Measurements from ENCODE around the gene LILRB5. TPM values are rescaled to one million over a fixed set of nuclear protein-coding genes. Genes with fewer than 3 reads are reported as not detected.
"Not testable (repeated sequence)": the region's sequence is repeated elsewhere in the genome, so short reads cannot be mapped to it uniquely, and the experiment has no call there.

Gene LILRB5
- total RNA-seq, 4 donors from 2014 or later = 8.3 to 10.7 (median 9.1) TPM

GRCh38 chr19:54287456-54287855 is 30.4 kb upstream of the LILRB5 start:
- no peaks in the 10 kb centered on the region for H3K4me1 ChIP-seq
- 55 to 67% methylated on average over 4 of the region's 4 CpGs for WGBS, 2 donors (ENCODE audit: low coverage in 1 of 2)
- in situ Hi-C loops (cut with MboI; ENCODE audit: low pct_ligation_motif_present in 1 of 4, low pct_unique_long_range_greater_than_20kb in 1 of 4, low sequenced_read_pairs in 3 of 4) = no loop called here
- TF ChIP-seq EP300 (IDR thresholded peaks at IDR 0.05; ENCODE audit: low read depth) = no peak
- TF ChIP-seq CTCF (IDR thresholded peaks at IDR 0.05) = no peak
- no peak for TF ChIP-seq POLR2A (IDR thresholded peaks at IDR 0.05)
- no peak for TF ChIP-seq POLR2AphosphoS5 (IDR thresholded peaks at IDR 0.05)
- no peak for DNase-seq
- H3K27me3 ChIP-seq = no peaks in the 10 kb centered on the region
- no peaks in the 10 kb centered on the region for H3K36me3 ChIP-seq
- intact Hi-C loops (cut with DNase I; ENCODE audit: low total_unique reads) = no loop called here
- no peak overlapping the region for H3K4me3 ChIP-seq
- H3K9me3 ChIP-seq = no peaks in the 10 kb centered on the region
- no peak overlapping the region for H3K27ac ChIP-seq

- intact Hi-C loops (cut with DNase I; ENCODE audit: low total_unique reads); H3K27ac ChIP-seq; DNase-seq; H3K4me1 ChIP-seq; H3K9me3 ChIP-seq; H3K4me3 ChIP-seq; H3K27me3 ChIP-seq; in situ Hi-C loops (cut with MboI; ENCODE audit: low pct_ligation_motif_present in 1 of 4, low pct_unique_long_range_greater_than_20kb in 1 of 4, low sequenced_read_pairs in 3 of 4); H3K36me3 ChIP-seq: not testable (repeated sequence)
- WGBS, 2 donors (ENCODE audit: low coverage in 1 of 2) = 53% methylated on average over 3 of the region's 10 CpGs; no CpG with 5 or more reads in 1 of the 2 donors
Measured at GRCh38 chr19:54286283-54286682, 29.2 kb upstream of the LILRB5 start.

GRCh38 chr19:54285427-54286056 is 28.5 kb upstream of the LILRB5 start:
- in situ Hi-C loops (cut with MboI; ENCODE audit: low pct_ligation_motif_present in 1 of 4, low pct_unique_long_range_greater_than_20kb in 1 of 4, low sequenced_read_pairs in 3 of 4); H3K27ac ChIP-seq; DNase-seq; H3K36me3 ChIP-seq; H3K27me3 ChIP-seq; H3K4me3 ChIP-seq; H3K9me3 ChIP-seq; H3K4me1 ChIP-seq; intact Hi-C loops (cut with DNase I; ENCODE audit: low total_unique reads): not testable (repeated sequence)
- WGBS, 2 donors (ENCODE audit: low coverage in 1 of 2) = 54% methylated on average over 7 of the region's 12 CpGs; no CpG with 5 or more reads in 1 of the 2 donors

- Histone ChIP-seq H3K27me3 (no peaks in the 10 kb centered on the region), H3K36me3 (no peaks in the 10 kb centered on the region), H3K4me1 (no peaks in the 10 kb centered on the region), H3K27ac (no peak overlapping the region), H3K4me3 (no peak overlapping the region), H3K9me3 (no peaks in the 10 kb centered on the region)
- intact Hi-C loops (cut with DNase I; ENCODE audit: low total_unique reads) (no loop called here), in situ Hi-C loops (cut with MboI; ENCODE audit: low pct_ligation_motif_present in 1 of 4, low pct_unique_long_range_greater_than_20kb in 1 of 4, low sequenced_read_pairs in 3 of 4) (loop anchor here in 1 of 4 donors (5.0 kb wide), 1 partner anchor 304 kb away; no protein-coding TSS in a partner anchor)
- WGBS, 2 donors (ENCODE audit: low coverage in 1 of 2) = 51% methylated on average over 9 of the region's 9 CpGs; no CpG with 5 or more reads in 1 of the 2 donors
- no peak for TF ChIP-seq POLR2AphosphoS5 (IDR thresholded peaks at IDR 0.05)
- no peak for TF ChIP-seq POLR2A (IDR thresholded peaks at IDR 0.05)
- no peak for TF ChIP-seq EP300 (IDR thresholded peaks at IDR 0.05; ENCODE audit: low read depth)
- no peak for TF ChIP-seq CTCF (IDR thresholded peaks at IDR 0.05)
- DNase-seq = no peak
Measured at GRCh38 chr19:54282686-54283470, 25.8 kb upstream of the LILRB5 start.

GRCh38 chr19:54281729-54282075 is 24.6 kb upstream of the LILRB5 start:
- H3K4me1 ChIP-seq; H3K27ac ChIP-seq; H3K4me3 ChIP-seq; H3K9me3 ChIP-seq; DNase-seq; intact Hi-C loops (cut with DNase I; ENCODE audit: low total_unique reads); H3K36me3 ChIP-seq; H3K27me3 ChIP-seq: not testable (repeated sequence)
- in situ Hi-C loops (cut with MboI; ENCODE audit: low pct_ligation_motif_present in 1 of 4, low pct_unique_long_range_greater_than_20kb in 1 of 4, low sequenced_read_pairs in 3 of 4) = loop anchor here in 1 of 4 donors (5.0 kb wide), 1 partner anchor 306 kb away; no protein-coding TSS in a partner anchor
- WGBS, 2 donors (ENCODE audit: low coverage in 1 of 2) = 73 to 80% methylated on average over 2 to 5 of the region's 5 CpGs

Measured in transverse colon (tissue), 4 donors.